Kidney (tissue), 14 donors: ENCODE measurements around the gene F2RL1. TPM values are rescaled to one million over a fixed set of nuclear protein-coding genes. Genes with fewer than 3 reads are reported as not detected.
"Not testable (repeated sequence)": the region's sequence is repeated elsewhere in the genome, so short reads cannot be mapped to it uniquely, and the experiment has no call there.

Source experiments
- DNase-seq, 5 donors: peaks; one replicate each; pipeline ENCODE4 v3.0.0-alpha.2; 2013 to 2020
- FAIRE-seq: peaks from 2 replicates; lab custom pipeline; 2012; peaks lifted over from hg19 to GRCh38; lab: Jason Lieb, UNC
- H3K27ac ChIP-seq, 2 donors: one replicate each; pipeline ENCODE4 v1.7.0; 2013; ENCODE audit warnings: low read depth in 2 of 2, low read length in 2 of 2, inconsistent platforms in 1 of 2
- H3K27me3 ChIP-seq: one replicate; pipeline ENCODE4 v1.7.1; 2013; ENCODE audit warnings: low read length, inconsistent platforms; ENCODE audit not compliant: control insufficient read depth, insufficient read depth
- H3K36me3 ChIP-seq, 3 donors: one replicate each; pipeline versions ENCODE4 v1.7.0 to v1.7.1; 2013; ENCODE audit warnings: low read length in 3 of 3, control low read depth in 1 of 3, inconsistent platforms in 1 of 3; ENCODE audit not compliant: insufficient read depth in 3 of 3, control insufficient read depth in 2 of 3
- H3K4me1 ChIP-seq, 3 donors: one replicate each; pipeline versions ENCODE4 v1.7.0 to v1.7.1; 2013; ENCODE audit warnings: low read length in 3 of 3, inconsistent platforms in 1 of 3, low read depth in 1 of 3; ENCODE audit not compliant: control insufficient read depth in 2 of 3, insufficient read depth in 2 of 3
- H3K4me3 ChIP-seq, 3 donors: one replicate each; pipeline versions ENCODE4 v1.7.0 to v1.8.1; 2013; ENCODE audit warnings: low read length in 3 of 3, control low read depth in 1 of 3, inconsistent platforms in 1 of 3
- H3K9ac ChIP-seq, 3 donors: one replicate each; pipeline versions ENCODE4 v1.7.0 to v1.7.1; 2013; ENCODE audit warnings: low read length in 3 of 3, control low read depth in 1 of 3, inconsistent platforms in 1 of 3
- H3K9me3 ChIP-seq, 3 donors: one replicate each; pipeline versions ENCODE4 v1.7.0 to v1.7.1; 2013; ENCODE audit warnings: low read length in 3 of 3, control low read depth in 1 of 3, inconsistent platforms in 1 of 3; ENCODE audit not compliant: control insufficient read depth in 2 of 3, insufficient read depth in 1 of 3
- intact Hi-C: fragments of 100-400 bp; cut with DNase I; formaldehyde crosslinking; loops from one replicate; pipeline ENCODE4 v1.11.1; 2022
- polyA plus RNA-seq: library from polyadenylated mRNA; stranded (reverse); fragments of 350-450 nt; fragmentation: Illumina TruSeq; extraction: RNeasy Lipid Tissue Mini Kit (QIAGEN cat#74804); gene quantifications from one replicate; pipeline ENCODE4 v1.2.3, GENCODE V29; 2014; ENCODE audit warnings: low read depth, low replicate concordance; ENCODE audit not compliant: insufficient read depth
- total RNA-seq: library from RNA; stranded (reverse); fragmentation: NEBNext Ultra II Directional; extraction: Animal tissue kit (Norgen Biotek cat#: 25700); gene quantifications from one replicate; pipeline ENCODE4 v1.2.1, GENCODE V29; 2021
- TF ChIP-seq, protein P1 (sequence below): IDR thresholded peaks from 3 replicates; pipeline ENCODE4 v1.5.1; 2012; ENCODE audit warnings: mild to moderate bottlenecking, moderate library complexity, borderline replicate concordance; ENCODE audit not compliant: insufficient read depth; ENCODE audit errors: extremely low read depth
- donor health status: control.
- donor health status: control.
- donor health status: control.
- donor health status: control.
- donor health status: control.
- donor health status: DM: yes; HTN: yes; CAD: no.
- donor health status: Normal renal cell carcinoma (clear cell type).

Gene F2RL1
- total and polyA plus RNA-seq, 2 donors from 2014 or later: 24.5 to 51.9 TPM

DNA sequence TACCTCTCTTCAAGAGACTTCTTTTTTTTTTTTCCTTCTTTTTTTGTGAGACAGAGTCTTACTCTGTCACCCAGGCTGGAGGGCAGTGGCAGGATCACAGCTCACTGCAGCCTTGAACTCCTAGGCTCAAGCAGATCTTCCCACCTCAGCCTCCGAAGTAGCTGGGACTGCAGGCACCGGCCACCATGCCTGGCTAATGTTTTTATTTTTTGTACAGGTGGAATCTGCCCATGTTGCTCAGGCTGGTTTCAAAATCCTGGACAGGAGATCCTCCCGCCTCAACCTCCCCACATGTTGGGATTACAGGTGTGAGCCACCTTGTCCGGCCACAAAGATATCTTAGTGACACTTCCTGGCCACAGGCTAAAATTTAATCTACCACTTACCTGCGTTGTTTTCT lies 42.9 kb upstream of the F2RL1 start:
- DNase-seq (no peak), FAIRE-seq (no peak)
- Histone ChIP-seq H3K4me1 (no peaks in the 10 kb centered on the region), H3K36me3 (no peaks in the 10 kb centered on the region), H3K9me3 (no peaks in the 10 kb centered on the region), H3K9ac (no peak overlapping the region), H3K4me3 (no peak overlapping the region), H3K27me3 (no peaks in the 10 kb centered on the region), H3K27ac (no peak overlapping the region)
- TF ChIP-seq, protein P1, sequence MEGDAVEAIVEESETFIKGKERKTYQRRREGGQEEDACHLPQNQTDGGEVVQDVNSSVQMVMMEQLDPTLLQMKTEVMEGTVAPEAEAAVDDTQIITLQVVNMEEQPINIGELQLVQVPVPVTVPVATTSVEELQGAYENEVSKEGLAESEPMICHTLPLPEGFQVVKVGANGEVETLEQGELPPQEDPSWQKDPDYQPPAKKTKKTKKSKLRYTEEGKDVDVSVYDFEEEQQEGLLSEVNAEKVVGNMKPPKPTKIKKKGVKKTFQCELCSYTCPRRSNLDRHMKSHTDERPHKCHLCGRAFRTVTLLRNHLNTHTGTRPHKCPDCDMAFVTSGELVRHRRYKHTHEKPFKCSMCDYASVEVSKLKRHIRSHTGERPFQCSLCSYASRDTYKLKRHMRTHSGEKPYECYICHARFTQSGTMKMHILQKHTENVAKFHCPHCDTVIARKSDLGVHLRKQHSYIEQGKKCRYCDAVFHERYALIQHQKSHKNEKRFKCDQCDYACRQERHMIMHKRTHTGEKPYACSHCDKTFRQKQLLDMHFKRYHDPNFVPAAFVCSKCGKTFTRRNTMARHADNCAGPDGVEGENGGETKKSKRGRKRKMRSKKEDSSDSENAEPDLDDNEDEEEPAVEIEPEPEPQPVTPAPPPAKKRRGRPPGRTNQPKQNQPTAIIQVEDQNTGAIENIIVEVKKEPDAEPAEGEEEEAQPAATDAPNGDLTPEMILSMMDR: no peak
- intact Hi-C loops: loop anchor here (5.0 kb wide), 1 partner anchor 169 kb away; no protein-coding TSS in a partner anchor

DNA sequence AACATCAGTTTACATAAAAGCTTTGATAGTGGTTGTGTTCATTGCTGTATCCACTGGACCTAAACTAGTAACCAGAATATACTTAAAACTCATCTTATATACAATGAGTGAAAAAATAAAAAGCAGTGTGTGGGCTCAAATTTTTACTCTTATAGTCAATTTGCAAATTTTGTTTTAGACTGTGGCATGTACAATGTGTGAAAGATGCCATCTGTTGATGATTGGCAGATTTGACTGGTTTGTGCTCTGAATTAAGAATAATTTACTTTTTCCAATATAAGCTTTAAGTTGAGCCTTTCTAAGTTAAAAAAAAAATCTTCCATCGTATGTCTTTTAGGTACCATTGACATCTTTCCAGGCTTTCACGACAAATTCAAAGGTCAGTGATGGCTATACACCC lies 42.4 kb upstream of the F2RL1 start:
- Histone ChIP-seq H3K4me1 (no peaks in the 10 kb centered on the region), H3K9me3 (no peaks in the 10 kb centered on the region), H3K27ac (no peak overlapping the region), H3K4me3 (no peak overlapping the region), H3K36me3 (no peaks in the 10 kb centered on the region), H3K9ac (no peak overlapping the region), H3K27me3 (no peaks in the 10 kb centered on the region)
- FAIRE-seq: no peak
- TF ChIP-seq, protein P1: no peak
- intact Hi-C loops: loop anchor here (5.0 kb wide), 1 partner anchor 169 kb away; no protein-coding TSS in a partner anchor
- DNase-seq: no peak

DNA sequence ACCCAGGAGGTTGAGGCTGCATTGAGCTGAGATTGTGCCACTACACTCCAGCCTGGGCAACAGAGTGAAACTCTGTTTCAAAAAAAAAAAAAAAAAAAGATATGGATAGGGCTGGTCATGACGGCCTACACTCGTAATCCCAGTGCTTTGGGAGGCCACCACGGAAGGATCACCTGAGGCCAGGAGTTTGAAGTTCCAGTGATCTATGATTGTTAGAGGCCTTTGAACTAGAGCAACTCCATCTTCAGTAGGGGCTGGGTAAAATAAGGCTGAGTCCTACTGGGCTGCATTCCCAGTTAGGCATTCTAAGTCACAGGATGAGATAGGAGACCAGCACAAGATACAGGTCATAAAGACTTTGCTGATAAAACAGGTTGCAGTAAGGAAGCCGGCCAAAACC lies 38.2 kb upstream of the F2RL1 start:
- H3K36me3 ChIP-seq, intact Hi-C loops, H3K27ac ChIP-seq, DNase-seq, FAIRE-seq, H3K4me1 ChIP-seq, H3K27me3 ChIP-seq, H3K9ac ChIP-seq, H3K9me3 ChIP-seq, H3K4me3 ChIP-seq: not testable (repeated sequence)

DNA sequence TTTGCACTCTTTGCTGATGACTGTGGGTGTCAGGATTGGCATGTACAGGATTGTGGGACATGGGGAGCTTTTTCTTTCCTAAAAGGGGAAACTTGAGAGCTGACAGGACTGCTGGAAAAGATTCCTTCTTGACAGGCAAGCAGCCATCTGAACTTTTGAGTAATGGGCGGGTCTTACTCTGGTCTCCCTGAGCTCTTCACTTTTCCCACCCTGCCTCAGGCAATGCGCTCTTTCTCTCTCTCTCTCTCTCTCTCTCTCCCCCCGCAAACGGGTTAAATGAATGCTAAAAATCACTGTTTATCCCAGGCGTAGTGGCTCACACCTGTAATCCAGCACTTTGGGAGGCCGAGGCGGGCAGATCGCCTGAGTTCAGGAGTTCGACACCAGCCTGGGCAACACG lies 37.1 kb upstream of the F2RL1 start:
- intact Hi-C loops: no loop called here
- no peak for FAIRE-seq
- H3K36me3 ChIP-seq: no peaks in the 10 kb centered on the region

More for the DNA sequence above, 37.1 kb upstream of the F2RL1 start:
- no peak overlapping the region for H3K27ac ChIP-seq
- no peaks in the 10 kb centered on the region for H3K27me3 ChIP-seq
- H3K4me3 ChIP-seq: no peak overlapping the region
- H3K9ac ChIP-seq: no peak overlapping the region
- H3K9me3 ChIP-seq: no peaks in the 10 kb centered on the region
- no peak for DNase-seq
- TF ChIP-seq, protein P1: no peak
- H3K4me1 ChIP-seq: no peaks in the 10 kb centered on the region
